Suprapubic skin (tissue), 2 donors: ENCODE results near the gene PPP2R5C.

Experiments used
- EP300 ChIP-seq: sonication (generic); formaldehyde crosslinking; IDR thresholded peaks from one replicate; pipeline ENCODE4 v1.6.1; 2017; ENCODE audit warnings: antibody characterized with exemption
- POLR2A ChIP-seq, 2 donors: fragments of 450-650 bp; IDR thresholded peaks; one replicate each; pipeline ENCODE4 v1.6.1; 2017; ENCODE audit warnings: antibody characterized with exemption in 2 of 2, mild to moderate bottlenecking in 2 of 2, moderate library complexity in 2 of 2

- no peak for TF ChIP-seq POLR2A (IDR thresholded peaks at IDR 0.05)
- no peak for TF ChIP-seq EP300
These were observed 84.0 kb downstream of the PPP2R5C start for GRCh38 chr14:101845496-101845895.
